ENCODE data around the gene FHIT.

FHIT gene

DNA sequence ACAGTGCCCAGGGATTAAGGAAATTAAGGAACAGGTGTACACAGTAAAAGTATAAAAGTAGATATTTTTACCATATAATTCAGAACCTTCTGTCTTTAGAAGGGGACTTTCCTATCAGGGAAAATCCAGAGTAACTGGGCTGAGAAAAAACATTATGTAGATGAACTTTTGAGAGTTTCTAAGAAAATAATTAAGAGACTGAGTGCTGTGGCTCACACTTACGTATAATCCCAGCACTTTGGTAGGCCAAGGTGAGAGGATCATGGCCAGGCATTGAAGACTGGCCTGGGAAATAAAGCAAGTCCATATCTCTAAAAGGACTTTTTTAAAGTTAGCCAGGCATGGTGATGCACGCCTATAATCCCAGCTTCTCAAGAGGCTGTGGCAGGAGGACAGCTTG lies 1021.8 kb downstream of the FHIT start:
- H3K4me3 ChIP-seq (ENCODE audit: low read depth, low read length): no peak overlapping the region
- TF ChIP-seq CTCF (IDR thresholded peaks at IDR 0.05; ENCODE audit: borderline replicate concordance, insufficient read depth, low read depth, low read length): no peak

- H3K4me3 ChIP-seq (ENCODE audit: low read depth, low read length): no peak overlapping the region
- TF ChIP-seq CTCF (IDR thresholded peaks at IDR 0.05; ENCODE audit: borderline replicate concordance, insufficient read depth, low read depth, low read length): no peak
Observed at GRCh38 chr3:60228823-60229222, 1022.4 kb downstream of the FHIT start.

DNA sequence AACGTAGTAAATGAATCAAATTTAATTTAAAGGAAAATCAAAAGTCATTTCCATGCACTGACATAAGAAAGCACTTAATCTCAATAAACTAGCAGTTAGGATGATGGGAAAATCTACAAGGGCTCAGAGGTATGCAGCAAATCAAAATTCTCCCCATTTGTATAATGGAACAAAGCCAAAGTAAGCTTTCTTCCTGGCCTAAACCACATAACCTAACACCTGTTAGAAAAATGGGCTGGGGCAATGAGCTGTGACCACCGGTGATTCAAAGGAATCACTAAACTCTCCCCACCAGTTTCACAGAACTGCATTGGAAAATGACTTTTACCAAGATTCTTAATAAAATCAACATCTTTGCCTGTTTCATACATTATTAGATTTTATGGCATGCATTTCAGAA lies 1024.3 kb downstream of the FHIT start:
- no peak overlapping the region for H3K4me3 ChIP-seq (ENCODE audit: low read depth, low read length)
- no peak for TF ChIP-seq CTCF (IDR thresholded peaks at IDR 0.05; ENCODE audit: borderline replicate concordance, insufficient read depth, low read depth, low read length)

DNA sequence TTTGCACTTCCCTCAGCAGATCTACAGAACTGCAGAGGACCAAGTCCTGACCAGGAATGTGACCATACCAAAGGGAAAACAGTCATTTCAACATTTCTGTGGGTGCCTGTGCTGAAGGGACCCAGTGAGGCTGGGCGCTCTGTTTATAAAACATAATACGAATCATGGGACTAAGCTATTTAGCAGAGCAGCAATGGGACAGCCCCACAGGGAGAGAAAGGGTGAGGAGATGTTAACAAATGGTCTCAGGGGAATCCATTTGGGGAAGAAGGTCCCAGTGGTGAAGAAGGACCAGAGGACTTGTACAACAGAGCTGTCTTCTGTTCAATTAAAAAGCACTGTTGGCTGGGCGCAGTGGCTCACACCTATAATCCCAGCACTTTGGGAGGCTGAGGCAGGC lies 1025.4 kb downstream of the FHIT start:
- TF ChIP-seq CTCF (IDR thresholded peaks at IDR 0.05; ENCODE audit: borderline replicate concordance, insufficient read depth, low read depth, low read length): no peak
- H3K4me3 ChIP-seq (ENCODE audit: low read depth, low read length): no peak overlapping the region

DNA sequence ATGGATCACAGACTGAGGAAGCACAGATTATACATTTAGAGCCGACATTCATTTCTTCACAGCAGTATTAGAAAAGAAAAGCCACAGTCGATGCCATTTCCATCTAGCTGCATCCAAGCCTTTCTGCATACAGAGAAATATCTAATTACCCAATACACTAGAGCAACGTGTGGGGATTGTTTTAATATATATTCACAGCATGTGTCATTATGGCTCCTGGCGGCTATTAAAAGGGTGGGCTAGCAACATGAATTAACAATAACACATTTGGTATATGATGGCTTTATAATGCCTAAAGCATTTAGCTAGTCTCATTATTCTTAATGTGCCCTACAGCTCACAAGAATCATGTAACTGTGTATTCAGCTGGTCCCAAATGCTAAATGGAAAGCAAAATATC lies 1030.5 kb downstream of the FHIT start:
- no peak for TF ChIP-seq CTCF (IDR thresholded peaks at IDR 0.05; ENCODE audit: borderline replicate concordance, insufficient read depth, low read depth, low read length)
- no peak overlapping the region for H3K4me3 ChIP-seq (ENCODE audit: low read depth, low read length)

DNA sequence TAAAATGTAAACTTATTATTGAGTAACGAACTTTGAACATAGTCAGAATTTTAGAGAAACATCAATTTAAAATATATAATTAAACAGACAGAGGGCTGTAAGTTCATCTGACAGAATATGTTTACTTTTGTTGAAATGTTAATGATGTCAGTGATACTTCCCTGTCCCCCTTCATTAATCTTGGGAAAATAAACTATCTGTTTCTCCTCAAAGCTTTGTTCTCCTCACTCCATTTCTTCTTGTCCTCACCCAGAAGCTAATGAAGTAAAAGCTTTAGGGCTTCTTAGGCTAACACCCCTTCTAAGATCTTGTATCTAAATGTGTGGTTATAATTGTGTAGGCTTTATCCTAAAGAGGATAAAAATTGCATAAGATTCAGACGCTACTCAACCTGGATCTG lies 1031.8 kb downstream of the FHIT start:
- no peak for TF ChIP-seq CTCF (IDR thresholded peaks at IDR 0.05; ENCODE audit: borderline replicate concordance, insufficient read depth, low read depth, low read length)
- no peak overlapping the region for H3K4me3 ChIP-seq (ENCODE audit: low read depth, low read length)

DNA sequence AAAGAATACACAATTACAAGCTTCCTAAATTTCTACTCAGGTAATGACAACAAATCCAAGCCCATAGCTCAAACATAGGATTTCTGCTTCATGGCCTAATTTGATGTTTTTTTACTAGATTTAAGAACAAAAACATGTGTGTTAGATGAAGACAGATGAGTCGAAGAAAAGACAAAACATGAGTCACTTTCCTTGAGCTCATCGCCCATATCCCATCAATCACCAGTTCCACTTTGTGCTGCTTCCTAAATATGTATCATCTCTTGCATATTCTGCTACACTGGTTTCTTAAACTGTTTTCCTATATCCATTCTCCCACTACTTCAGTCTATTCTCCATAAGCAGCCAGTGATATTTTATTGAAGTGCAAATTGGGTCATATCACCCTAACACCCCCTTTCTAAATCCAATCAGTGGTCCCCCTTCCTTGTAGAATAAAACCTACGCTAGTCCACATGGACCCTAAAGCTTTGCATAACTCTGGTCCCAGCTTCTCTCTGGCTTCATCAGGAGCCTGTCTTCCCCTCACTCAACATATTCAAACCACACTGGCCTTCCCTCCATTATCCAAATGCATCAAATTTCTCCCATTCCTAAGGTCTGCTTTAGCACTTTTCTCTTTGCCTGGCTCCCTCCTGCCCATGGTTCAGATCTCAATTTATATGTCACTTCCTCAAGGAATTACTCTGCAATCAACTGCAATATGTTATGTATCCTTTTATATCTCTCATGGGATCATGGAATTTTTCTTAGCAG lies 1033.9 kb downstream of the FHIT start:
- H3K4me3 ChIP-seq (ENCODE audit: low read depth, low read length): no peak overlapping the region
- no peak for TF ChIP-seq CTCF (IDR thresholded peaks at IDR 0.05; ENCODE audit: borderline replicate concordance, insufficient read depth, low read depth, low read length)
